ENCODE measurements around the gene CKS1B.

The CKS1B gene

DNA sequence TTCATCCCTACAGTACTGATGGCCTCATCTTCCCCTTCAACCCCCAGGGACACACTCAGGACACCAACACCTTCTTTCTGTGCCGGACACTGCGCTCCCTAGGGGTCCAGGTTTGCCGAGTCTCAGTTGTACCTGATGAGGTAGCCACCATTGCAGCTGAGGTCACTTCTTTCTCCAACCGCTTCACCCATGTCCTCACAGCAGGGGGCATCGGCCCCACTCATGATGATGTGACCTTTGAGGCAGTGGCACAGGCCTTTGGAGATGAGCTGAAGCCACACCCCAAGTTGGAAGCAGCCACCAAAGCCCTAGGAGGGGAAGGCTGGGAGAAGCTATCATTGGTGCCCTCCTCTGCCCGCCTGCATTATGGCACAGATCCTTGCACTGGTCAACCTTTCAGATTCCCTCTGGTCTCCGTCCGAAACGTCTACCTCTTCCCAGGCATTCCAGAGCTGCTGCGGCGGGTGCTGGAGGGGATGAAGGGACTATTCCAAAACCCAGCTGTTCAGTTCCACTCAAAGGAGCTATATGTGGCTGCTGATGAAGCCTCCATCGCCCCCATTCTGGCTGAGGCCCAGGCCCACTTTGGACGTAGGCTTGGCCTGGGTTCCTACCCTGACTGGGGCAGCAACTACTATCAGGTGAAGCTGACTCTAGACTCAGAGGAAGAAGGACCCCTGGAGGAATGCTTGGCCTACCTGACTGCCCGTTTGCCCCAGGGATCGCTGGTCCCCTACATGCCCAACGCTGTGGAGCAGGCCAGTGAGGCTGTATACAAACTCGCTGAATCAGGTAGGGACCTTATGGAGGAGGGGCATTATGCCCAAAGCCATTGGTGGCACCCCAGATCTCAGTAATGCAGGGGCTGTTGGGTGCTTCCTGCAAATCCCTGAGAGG is 13.8 kb downstream of the CKS1B start:
- no peak overlapping the region for H3K27ac ChIP-seq (ENCODE audit: low read depth, low read length, poor library complexity, severe bottlenecking)
- no peak overlapping the region for H2AFZ ChIP-seq (ENCODE audit: low read length)
- H3K9me2 ChIP-seq (ENCODE audit: low read depth, low read length) = no peaks in the 10 kb centered on the region
- no peak for TF ChIP-seq EZH2 (IDR thresholded peaks at IDR 0.05; ENCODE audit: borderline replicate concordance, low read length)
- TF ChIP-seq, protein P1, sequence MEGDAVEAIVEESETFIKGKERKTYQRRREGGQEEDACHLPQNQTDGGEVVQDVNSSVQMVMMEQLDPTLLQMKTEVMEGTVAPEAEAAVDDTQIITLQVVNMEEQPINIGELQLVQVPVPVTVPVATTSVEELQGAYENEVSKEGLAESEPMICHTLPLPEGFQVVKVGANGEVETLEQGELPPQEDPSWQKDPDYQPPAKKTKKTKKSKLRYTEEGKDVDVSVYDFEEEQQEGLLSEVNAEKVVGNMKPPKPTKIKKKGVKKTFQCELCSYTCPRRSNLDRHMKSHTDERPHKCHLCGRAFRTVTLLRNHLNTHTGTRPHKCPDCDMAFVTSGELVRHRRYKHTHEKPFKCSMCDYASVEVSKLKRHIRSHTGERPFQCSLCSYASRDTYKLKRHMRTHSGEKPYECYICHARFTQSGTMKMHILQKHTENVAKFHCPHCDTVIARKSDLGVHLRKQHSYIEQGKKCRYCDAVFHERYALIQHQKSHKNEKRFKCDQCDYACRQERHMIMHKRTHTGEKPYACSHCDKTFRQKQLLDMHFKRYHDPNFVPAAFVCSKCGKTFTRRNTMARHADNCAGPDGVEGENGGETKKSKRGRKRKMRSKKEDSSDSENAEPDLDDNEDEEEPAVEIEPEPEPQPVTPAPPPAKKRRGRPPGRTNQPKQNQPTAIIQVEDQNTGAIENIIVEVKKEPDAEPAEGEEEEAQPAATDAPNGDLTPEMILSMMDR (IDR thresholded peaks at IDR 0.05; ENCODE audit: low read length) = no peak
- no peaks in the 10 kb centered on the region for H3F3A ChIP-seq (ENCODE audit: insufficient read depth, low read length)
- peaks cover 15% of the 10 kb centered on the region for H3K79me2 ChIP-seq (ENCODE audit: insufficient read depth, low read length)
- H3K36me3 ChIP-seq (ENCODE audit: insufficient read depth, low read length) = peaks cover 52% of the 10 kb centered on the region
- no peak overlapping the region for H3K4me3 ChIP-seq (ENCODE audit: low read depth, low read length, poor library complexity, severe bottlenecking)
- H3K9me3 ChIP-seq (ENCODE audit: low read length) = no peaks in the 10 kb centered on the region
- no peak overlapping the region for H3K9ac ChIP-seq (ENCODE audit: low read length)
- no peaks in the 10 kb centered on the region for H3K27me3 ChIP-seq (ENCODE audit: insufficient read depth, low read length)
- H3K4me1 ChIP-seq (ENCODE audit: insufficient read depth, low read length, severe bottlenecking) = peaks cover 14% of the 10 kb centered on the region
- H3K4me2 ChIP-seq (ENCODE audit: low read length) = no peak overlapping the region
- no peaks in the 10 kb centered on the region for H4K20me1 ChIP-seq (ENCODE audit: insufficient read depth, low read length)

DNA sequence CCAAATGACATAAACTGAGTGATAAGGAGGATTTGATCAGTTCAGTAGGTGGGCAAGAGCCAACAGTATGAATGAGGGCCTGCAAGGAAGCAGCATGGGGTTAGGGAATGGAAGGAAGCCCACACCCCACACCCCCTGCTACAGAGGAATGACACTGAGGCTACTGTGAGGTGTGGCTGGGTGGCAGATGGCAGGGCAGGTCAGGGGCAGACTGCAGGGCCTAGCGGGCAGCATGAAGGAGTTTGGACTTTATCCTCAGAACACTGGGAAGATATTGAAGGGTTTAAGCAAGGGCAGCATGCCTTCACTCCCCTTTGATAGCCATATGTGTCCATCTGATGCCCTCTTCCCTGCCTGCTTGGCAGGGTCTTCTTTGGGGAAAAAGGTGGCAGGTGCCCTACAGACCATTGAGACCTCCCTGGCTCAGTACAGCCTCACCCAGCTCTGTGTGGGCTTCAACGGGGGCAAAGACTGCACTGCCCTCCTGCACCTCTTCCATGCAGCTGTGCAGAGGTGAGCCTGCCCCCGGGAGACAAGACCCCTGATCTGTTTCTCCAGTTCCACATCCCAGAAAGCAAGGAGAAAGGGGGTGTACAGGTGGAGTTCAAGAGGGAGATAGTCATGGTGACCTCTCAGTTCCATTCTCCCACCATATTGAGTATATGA is 14.8 kb downstream of the CKS1B start:
- no peak overlapping the region for H3K27ac ChIP-seq (ENCODE audit: low read depth, low read length, poor library complexity, severe bottlenecking)
- no peak for TF ChIP-seq EZH2 (IDR thresholded peaks at IDR 0.05; ENCODE audit: borderline replicate concordance, low read length)

DNA sequence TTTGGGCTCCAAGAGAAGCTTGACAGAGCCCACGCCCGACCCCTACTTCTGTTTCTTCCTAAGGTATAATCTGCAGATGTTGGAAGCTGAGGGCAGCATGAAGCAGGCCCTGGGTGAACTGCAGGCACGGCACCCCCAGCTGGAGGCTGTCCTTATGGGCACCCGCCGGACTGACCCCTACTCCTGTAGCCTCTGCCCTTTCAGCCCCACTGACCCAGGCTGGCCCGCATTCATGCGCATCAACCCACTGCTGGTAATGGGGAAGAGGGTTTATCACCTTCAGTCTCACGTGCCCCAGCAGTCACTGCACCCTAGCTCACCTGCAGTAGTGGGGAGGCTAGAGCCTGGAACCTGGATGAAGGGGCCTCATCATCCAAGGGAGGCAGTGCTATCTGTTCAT is 15.8 kb downstream of the CKS1B start:
- Histone ChIP-seq H3K9me3 (ENCODE audit: low read length) (no peaks in the 10 kb centered on the region), H3K9ac (ENCODE audit: low read length) (no peak overlapping the region), H3K27me3 (ENCODE audit: insufficient read depth, low read length) (no peaks in the 10 kb centered on the region), H2AFZ (ENCODE audit: low read length) (no peak overlapping the region), H3K27ac (ENCODE audit: low read depth, low read length, poor library complexity, severe bottlenecking) (no peak overlapping the region), H3K4me2 (ENCODE audit: low read length) (no peak overlapping the region), H3K9me2 (ENCODE audit: low read depth, low read length) (no peaks in the 10 kb centered on the region), H4K20me1 (ENCODE audit: insufficient read depth, low read length) (no peaks in the 10 kb centered on the region), H3K79me2 (ENCODE audit: insufficient read depth, low read length) (no peaks in the 10 kb centered on the region), H3K4me3 (ENCODE audit: low read depth, low read length, poor library complexity, severe bottlenecking) (no peak overlapping the region), H3K4me1 (ENCODE audit: insufficient read depth, low read length, severe bottlenecking) (peaks cover 8% of the 10 kb centered on the region), H3F3A (ENCODE audit: insufficient read depth, low read length) (no peaks in the 10 kb centered on the region), H3K36me3 (ENCODE audit: insufficient read depth, low read length) (peaks cover 52% of the 10 kb centered on the region)
- no peak for TF ChIP-seq EZH2 (IDR thresholded peaks at IDR 0.05; ENCODE audit: borderline replicate concordance, low read length)
- TF ChIP-seq, protein P1 (IDR thresholded peaks at IDR 0.05; ENCODE audit: low read length) = no peak

More for the DNA sequence above, 14.8 kb downstream of the CKS1B start:
- H3K36me3 ChIP-seq (ENCODE audit: insufficient read depth, low read length) = peaks cover 52% of the 10 kb centered on the region
- H4K20me1 ChIP-seq (ENCODE audit: insufficient read depth, low read length) = no peaks in the 10 kb centered on the region
- no peak overlapping the region for H3K4me3 ChIP-seq (ENCODE audit: low read depth, low read length, poor library complexity, severe bottlenecking)
- no peak overlapping the region for H2AFZ ChIP-seq (ENCODE audit: low read length)
- no peak overlapping the region for H3K9ac ChIP-seq (ENCODE audit: low read length)
- H3K4me1 ChIP-seq (ENCODE audit: insufficient read depth, low read length, severe bottlenecking) = peaks cover 8% of the 10 kb centered on the region
- H3K9me3 ChIP-seq (ENCODE audit: low read length) = no peaks in the 10 kb centered on the region
- H3K9me2 ChIP-seq (ENCODE audit: low read depth, low read length) = no peaks in the 10 kb centered on the region
- no peaks in the 10 kb centered on the region for H3F3A ChIP-seq (ENCODE audit: insufficient read depth, low read length)
- peaks cover 6% of the 10 kb centered on the region for H3K79me2 ChIP-seq (ENCODE audit: insufficient read depth, low read length)
- no peak overlapping the region for H3K4me2 ChIP-seq (ENCODE audit: low read length)
- no peaks in the 10 kb centered on the region for H3K27me3 ChIP-seq (ENCODE audit: insufficient read depth, low read length)
